Ovary (tissue), 9 donors: ENCODE measurements around the gene TBX2. TPM values are rescaled to one million over a fixed set of nuclear protein-coding genes. Genes with fewer than 3 reads are reported as not detected.

Experiments used
- DNase-seq, 5 donors: peaks; one replicate each; pipeline ENCODE4 v3.0.0-alpha.2; 2019 to 2020
- H3K27ac ChIP-seq, 2 donors: fragments of 200-600 bp; one replicate each; pipeline versions ENCODE4 v1.5.1 to v1.8.0; 2019 to 2022
- H3K27me3 ChIP-seq: fragments of 200-600 bp; one replicate; pipeline ENCODE4 v1.8.0; 2022
- H3K36me3 ChIP-seq: fragments of 200-600 bp; sonication (generic); one replicate; pipeline ENCODE4 v1.5.1; 2019
- H3K4me1 ChIP-seq: one replicate; pipeline ENCODE4 v1.8.1; 2013; ENCODE audit warnings: mild to moderate bottlenecking, moderate library complexity; ENCODE audit not compliant: insufficient read depth
- H3K4me3 ChIP-seq: fragments of 200-600 bp; sonication (generic); one replicate; pipeline ENCODE4 v1.5.1; 2017
- H3K9me3 ChIP-seq, 2 donors: fragments of 200-600 bp in 1 of 2; sonication (generic) in 1 of 2; one replicate each; pipeline versions ENCODE4 v1.5.1 to v1.8.1; 2013 to 2019; ENCODE audit warnings: mild to moderate bottlenecking in 1 of 2, moderate library complexity in 1 of 2
- CTCF ChIP-seq, 3 donors: fragments of 450-650 bp in 2 of 3; fragments of 200-600 bp in 1 of 3; IDR thresholded peaks; one replicate each; pipeline versions ENCODE4 v1.5.1 to v1.8.0; 2016 to 2022; ENCODE audit warnings: antibody characterized with exemption in 3 of 3, mild to moderate bottlenecking in 1 of 3
- EP300 ChIP-seq: sonication (generic); formaldehyde crosslinking; IDR thresholded peaks from one replicate; pipeline ENCODE4 v1.6.1; 2017; ENCODE audit warnings: antibody characterized with exemption
- POLR2A ChIP-seq: fragments of 450-650 bp; IDR thresholded peaks from one replicate; pipeline ENCODE4 v1.6.1; 2017; ENCODE audit warnings: antibody characterized with exemption, mild to moderate bottlenecking, moderate library complexity
- WGBS, 3 donors: extraction: QIAGEN DNeasy Blood & Tissue Kit in 1 of 3; methylation state at CpG; one replicate each; pipeline versions ENCODE4 v1.1.5 to v1.1.7; 2013 to 2017; 5-methylcytosine and 5-hydroxymethylcytosine counted together
- intact Hi-C, 4 donors: fragments of 100-400 bp; cut with DNase I; formaldehyde crosslinking; loops; one replicate each; pipeline versions ENCODE4 v1.11.0 to v1.15.1; 2022 to 2023
- polyA plus RNA-seq, 2 donors: library from polyadenylated mRNA; stranded (reverse); fragments of 200-250 nt in 1 of 2; fragments of 350-450 nt in 1 of 2; fragmentation: Illumina TruSeq in 1 of 2; extraction: RNeasy Lipid Tissue Mini Kit (QIAGEN cat#74804) in 1 of 2; gene quantifications; one replicate each; pipeline ENCODE4 v1.2.3, GENCODE V29; 2013 to 2014
- total RNA-seq, 7 donors: library from RNA; depleted of rRNA in 2 of 7; stranded (reverse); fragments of >200 nt in 2 of 7; fragmentation: NEBNext Ultra II Directional in 3 of 7; extraction: Animal tissue kit (Norgen Biotek cat#: 25700) in 3 of 7; gene quantifications; one replicate each; pipeline versions ENCODE4 v1.1.0 to v1.2.4, GENCODE V29; 2016 to 2023
- donor health status: DM: no; HTN: no; CAD: no; lungs with moderate emphysema.
- donor health status: DM: no; HTN: no; CAD: no.
- donor health status: Bipolar disorder and iron deficiency.
- donor health status: DM: yes; HTN: yes; CAD: no.
- donor health status: DM: no; HTN: no; CAD: no.
- donor health status: DM: yes; HTN: yes; CAD: no.

TBX2 gene
- total and polyA plus RNA-seq, 9 donors: 4.8 to 22.2 (median 16.0) TPM

GRCh38 chr17:61455324-61456060, 55.8 kb downstream of the TBX2 start:
- DNase-seq: no peak
- intact Hi-C loops: no loop called here
- no peaks in the 10 kb centered on the region for H3K36me3 ChIP-seq
- H3K4me1 ChIP-seq: peaks cover 3% of the 10 kb centered on the region
- 83 to 93% (median 93%) methylated on average over 18 of the region's 18 CpGs for WGBS, 3 donors
- H3K4me3 ChIP-seq: no peak overlapping the region
- no peaks in the 10 kb centered on the region for H3K27me3 ChIP-seq
- peaks cover 0 to 7% of the 10 kb centered on the region in 2 donors for H3K9me3 ChIP-seq
- TF ChIP-seq POLR2A (no peak), CTCF (IDR thresholded peaks at IDR 0.05) (no peak), EP300 (no peak)
- H3K27ac ChIP-seq: no peak overlapping the region

GRCh38 chr17:61456061-61456681, 56.5 kb downstream of the TBX2 start:
- WGBS, 3 donors: 18 to 34% (median 27%) methylated on average over 14 to 47 of the region's 47 CpGs
- peak in 1 of 5 donors; percentile 21 for DNase-seq
- no peak overlapping the region for H3K4me3 ChIP-seq
- H3K9me3 ChIP-seq: peaks cover 0 to 7% of the 10 kb centered on the region in 2 donors
- H3K27me3 ChIP-seq: no peaks in the 10 kb centered on the region
- H3K36me3 ChIP-seq: no peaks in the 10 kb centered on the region
- no peak overlapping the region for H3K27ac ChIP-seq
- TF ChIP-seq CTCF (IDR thresholded peaks at IDR 0.05): no peak
- no peak for TF ChIP-seq EP300
- TF ChIP-seq POLR2A: no peak
- peaks cover 3% of the 10 kb centered on the region for H3K4me1 ChIP-seq
- intact Hi-C loops: no loop called here

GRCh38 chr17:61456688-61457225, 57.1 kb downstream of the TBX2 start:
- intact Hi-C loops: no loop called here
- Histone ChIP-seq H3K9me3 (peaks cover 0 to 7% of the 10 kb centered on the region in 2 donors), H3K4me1 (peaks cover 3% of the 10 kb centered on the region), H3K36me3 (no peaks in the 10 kb centered on the region), H3K27me3 (no peaks in the 10 kb centered on the region), H3K27ac (no peak overlapping the region), H3K4me3 (no peak overlapping the region)
- peak in 1 of 5 donors; percentile 16 for DNase-seq
- TF ChIP-seq POLR2A: no peak
- TF ChIP-seq CTCF (IDR thresholded peaks at IDR 0.05): no peak
- 4 to 10% (median 6%) methylated on average over 43 to 45 of the region's 45 CpGs for WGBS, 3 donors

GRCh38 chr17:61457226-61457983, 57.8 kb downstream of the TBX2 start:
- intact Hi-C loops: no loop called here
- 1 to 4% (median 3%) methylated on average over 39 of the region's 39 CpGs for WGBS, 3 donors
- TF ChIP-seq CTCF (IDR thresholded peaks at IDR 0.05): no peak
- TF ChIP-seq POLR2A: no peak
- no peak for TF ChIP-seq EP300
- H3K4me3 ChIP-seq: no peak overlapping the region
- peak in 1 of 5 donors; percentile 15 for DNase-seq
- H3K9me3 ChIP-seq: peaks cover 0 to 7% of the 10 kb centered on the region in 2 donors
- H3K27ac ChIP-seq: no peak overlapping the region
- H3K27me3 ChIP-seq: no peaks in the 10 kb centered on the region
- no peaks in the 10 kb centered on the region for H3K36me3 ChIP-seq
- H3K4me1 ChIP-seq: peaks cover 3% of the 10 kb centered on the region
